CD14-positive monocyte (primary cell): ENCODE measurements around the gene SPAG8. TPM values are rescaled to one million over a fixed set of nuclear protein-coding genes. Genes with fewer than 3 reads are reported as not detected.
A peak's percentile ranks its signal among the peaks of the same experiment; 100 is the strongest.

Experiments
- DNase-seq, 3 donors: peaks; one replicate each; pipeline ENCODE4 v3.0.0-alpha.2; 2011 to 2022
- H2AFZ ChIP-seq: 2 replicates; pipeline ENCODE4 v1.6.0; 2012; ENCODE audit warnings: mild to moderate bottlenecking, low read depth, low read length, inconsistent platforms; ENCODE audit not compliant: insufficient read depth, poor library complexity, severe bottlenecking
- H3K27ac ChIP-seq, 2 donors: 1 replicate in 1 of 2; 2 replicates in 1 of 2; pipeline ENCODE4 v1.5.1; 2012 to 2013; ENCODE audit warnings: low read length in 2 of 2, control low read depth in 1 of 2, inconsistent platforms in 1 of 2, low read depth in 1 of 2, mild to moderate bottlenecking in 1 of 2
- H3K27me3 ChIP-seq, 2 donors: one replicate each; pipeline versions ENCODE4 v1.6.0 to v1.6.1; 2011 to 2013; ENCODE audit warnings: low read length in 2 of 2; ENCODE audit not compliant: control insufficient read depth in 2 of 2, insufficient read depth in 2 of 2
- H3K36me3 ChIP-seq, 2 donors: replicated peaks in 1 of 2; 1 replicate in 1 of 2; 2 replicates in 1 of 2; pipeline versions ENCODE4 v1.5.1 to v1.6.1; 2012 to 2013; ENCODE audit warnings: low read length in 2 of 2, control low read depth in 1 of 2, inconsistent platforms in 1 of 2, mild to moderate bottlenecking in 1 of 2; ENCODE audit not compliant: insufficient read depth in 2 of 2, control insufficient read depth in 1 of 2
- H3K4me1 ChIP-seq, 2 donors: 1 replicate in 1 of 2; 2 replicates in 1 of 2; pipeline versions ENCODE4 v1.5.1 to v1.6.1; 2012 to 2013; ENCODE audit warnings: low read length in 2 of 2, control low read depth in 1 of 2, inconsistent platforms in 1 of 2, mild to moderate bottlenecking in 1 of 2, moderate library complexity in 1 of 2; ENCODE audit not compliant: insufficient read depth in 2 of 2, control insufficient read depth in 1 of 2
- H3K4me2 ChIP-seq: replicated peaks from 2 replicates; pipeline ENCODE3; 2012; ENCODE audit warnings: low read length, moderate library complexity, mild to moderate bottlenecking; ENCODE audit not compliant: poor library complexity, severe bottlenecking; ENCODE audit errors: extremely low read depth
- H3K4me3 ChIP-seq, 3 experiments: fragments of 200-600 bp in 1 of 3; sonication (generic) in 1 of 3; replicated peaks in 1 of 3; 1 replicate in 2 of 3; 2 replicates in 1 of 3; pipeline ENCODE4 v1.5.1; 2011 to 2013; ENCODE audit warnings: low read length in 3 of 3, mild to moderate bottlenecking in 3 of 3, control low read depth in 2 of 3, low read depth in 2 of 3, inconsistent platforms in 1 of 3, moderate library complexity in 1 of 3
- H3K79me2 ChIP-seq: 2 replicates; pipeline ENCODE4 v1.6.0; 2012; ENCODE audit warnings: mild to moderate bottlenecking, control low read depth, inconsistent platforms, low read length, moderate library complexity; ENCODE audit not compliant: insufficient read depth
- H3K9ac ChIP-seq: 2 replicates; pipeline ENCODE4 v1.6.0; 2017; ENCODE audit warnings: low read length, mild to moderate bottlenecking; ENCODE audit not compliant: insufficient read depth, poor library complexity, severe bottlenecking
- H3K9me3 ChIP-seq, 2 donors: replicated peaks in 1 of 2; 1 replicate in 1 of 2; 2 replicates in 1 of 2; pipeline versions ENCODE4 v1.5.1 to v1.6.1; 2012 to 2013; ENCODE audit warnings: low read length in 2 of 2, control low read depth in 1 of 2; ENCODE audit not compliant: control insufficient read depth in 1 of 2, insufficient read depth in 1 of 2
- H4K20me1 ChIP-seq: 2 replicates; pipeline ENCODE4 v1.6.0; 2012; ENCODE audit warnings: mild to moderate bottlenecking, low read length, control low read depth, moderate library complexity; ENCODE audit not compliant: insufficient read depth
- H3K27ac Mint-ChIP-seq, 7 donors: one replicate each; pipeline ENCODE4 v1.8.0; 2020; ENCODE audit warnings: mild to moderate bottlenecking in 7 of 7, mixed read lengths in 7 of 7, moderate library complexity in 6 of 7, inconsistent platforms in 2 of 7
- H3K27me3 Mint-ChIP-seq, 3 donors: one replicate each; pipeline ENCODE4 v1.8.0; 2021 to 2022; ENCODE audit warnings: low read depth in 3 of 3, mild to moderate bottlenecking in 3 of 3, mixed read lengths in 3 of 3, moderate library complexity in 3 of 3, inconsistent platforms in 1 of 3
- H3K36me3 Mint-ChIP-seq, 2 donors: one replicate each; pipeline ENCODE4 v1.8.0; 2020; ENCODE audit warnings: mixed read lengths in 2 of 2, inconsistent platforms in 1 of 2, mild to moderate bottlenecking in 1 of 2
- H3K4me1 Mint-ChIP-seq: one replicate; pipeline ENCODE4 v1.8.0; 2020; ENCODE audit warnings: mild to moderate bottlenecking, mixed read lengths
- H3K4me3 Mint-ChIP-seq, 2 donors: one replicate each; pipeline ENCODE4 v1.8.0; 2020; ENCODE audit warnings: mild to moderate bottlenecking in 2 of 2, mixed read lengths in 2 of 2, moderate library complexity in 1 of 2
- H3K9me3 Mint-ChIP-seq, 7 donors: one replicate each; pipeline ENCODE4 v1.8.0; 2020 to 2022; ENCODE audit warnings: mixed read lengths in 7 of 7, mild to moderate bottlenecking in 6 of 7, moderate library complexity in 6 of 7, inconsistent platforms in 2 of 7
- WGBS: methylation state at CpG from one replicate; pipeline ENCODE4 v1.1.5; 2013; ENCODE audit warnings: missing lambda C conversion rate; ENCODE audit not compliant: insufficient coverage; 5-methylcytosine and 5-hydroxymethylcytosine counted together
- intact Hi-C, 2 donors: fragments of 100-400 bp; cut with micrococcal nuclease; formaldehyde crosslinking; loops; one replicate each; pipeline versions ENCODE4 v1.15.0 to v1.15.1; 2023
- polyA plus RNA-seq, 3 donors: library from polyadenylated mRNA; depleted of rRNA in 1 of 3; unstranded in 2 of 3; stranded (reverse) in 1 of 3; fragments of 300-500 nt in 2 of 3; fragments of >200 nt in 1 of 3; fragmentation: Illumina TruSeq in 2 of 3; gene quantifications; 1 replicate in 2 of 3; 2 replicates in 1 of 3; pipeline ENCODE4 v1.2.3, GENCODE V29; 2012 to 2021
- TF ChIP-seq, protein P1 (sequence below): fragments of 200-600 bp; IDR thresholded peaks from one replicate; pipeline ENCODE4 v1.8.0; 2022; ENCODE audit warnings: antibody characterized with exemption, mild to moderate bottlenecking

Gene SPAG8
- polyA plus RNA-seq, 3 donors: 0.52 to 2.9 (median 0.68) TPM

DNA sequence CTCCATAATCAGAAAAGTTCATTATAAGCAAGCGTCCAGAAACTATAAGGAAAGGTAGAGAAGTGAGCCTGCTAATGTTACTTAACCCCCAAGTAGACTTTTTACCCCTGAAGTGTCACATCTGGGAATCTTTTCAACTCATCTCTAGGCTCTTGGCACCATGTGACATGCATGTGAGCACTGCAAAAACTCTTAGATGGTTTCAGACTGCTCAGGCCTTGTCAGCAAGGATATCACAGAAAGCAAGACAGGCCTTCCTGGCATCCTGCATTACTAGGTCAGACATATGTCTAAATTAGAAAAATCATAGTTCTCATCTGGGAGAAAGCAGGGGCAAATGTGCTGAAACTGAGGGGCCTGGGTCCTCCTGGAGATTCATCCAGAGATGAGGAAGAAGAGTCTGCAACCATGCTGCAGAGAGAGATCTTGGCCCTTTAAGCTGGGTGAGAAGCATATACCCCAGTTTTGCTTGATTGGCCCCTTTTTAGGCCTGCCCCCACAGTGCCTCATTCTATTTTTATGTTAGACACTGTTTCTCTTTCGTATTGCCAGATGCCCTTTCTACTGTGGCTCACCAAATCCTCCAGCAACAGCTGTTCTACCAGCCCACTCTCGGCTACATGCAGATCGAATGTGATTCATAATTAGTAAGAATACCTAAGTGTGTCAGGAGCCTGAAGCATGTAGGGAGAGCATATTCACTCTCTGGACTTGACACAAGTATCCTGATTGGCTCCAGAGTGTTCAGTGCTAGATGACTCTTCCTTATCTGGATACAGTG, 35.9 kb upstream of the SPAG8 start:
- Mint-ChIP-seq H3K4me3 (peak overlapping the region in 1 of 2 donors; percentile 78), H3K4me1 (peaks cover 49% of the 10 kb centered on the region), H3K9me3 (no peaks in the 10 kb centered on the region), H3K36me3 (peaks cover 29 to 32% of the 10 kb centered on the region in 2 donors), H3K27me3 (peaks cover 28 to 50% (median 49%) of the 10 kb centered on the region in 3 donors), H3K27ac (no peak overlapping the region)
- Histone ChIP-seq H3K4me1 (peaks cover 42 to 45% of the 10 kb centered on the region in 2 donors), H3K9ac (no peak overlapping the region), H3K4me3 (no peak overlapping the region), H3K4me2 (no peak overlapping the region), H3K79me2 (no peaks in the 10 kb centered on the region), H4K20me1 (no peaks in the 10 kb centered on the region), H3K27ac (no peak overlapping the region), H3K36me3 (peaks cover 0 to 2% of the 10 kb centered on the region in 2 donors), H3K27me3 (peaks cover 12 to 46% of the 10 kb centered on the region in 2 donors), H3K9me3 (no peaks in the 10 kb centered on the region), H2AFZ (no peak overlapping the region)
- TF ChIP-seq, protein P1, sequence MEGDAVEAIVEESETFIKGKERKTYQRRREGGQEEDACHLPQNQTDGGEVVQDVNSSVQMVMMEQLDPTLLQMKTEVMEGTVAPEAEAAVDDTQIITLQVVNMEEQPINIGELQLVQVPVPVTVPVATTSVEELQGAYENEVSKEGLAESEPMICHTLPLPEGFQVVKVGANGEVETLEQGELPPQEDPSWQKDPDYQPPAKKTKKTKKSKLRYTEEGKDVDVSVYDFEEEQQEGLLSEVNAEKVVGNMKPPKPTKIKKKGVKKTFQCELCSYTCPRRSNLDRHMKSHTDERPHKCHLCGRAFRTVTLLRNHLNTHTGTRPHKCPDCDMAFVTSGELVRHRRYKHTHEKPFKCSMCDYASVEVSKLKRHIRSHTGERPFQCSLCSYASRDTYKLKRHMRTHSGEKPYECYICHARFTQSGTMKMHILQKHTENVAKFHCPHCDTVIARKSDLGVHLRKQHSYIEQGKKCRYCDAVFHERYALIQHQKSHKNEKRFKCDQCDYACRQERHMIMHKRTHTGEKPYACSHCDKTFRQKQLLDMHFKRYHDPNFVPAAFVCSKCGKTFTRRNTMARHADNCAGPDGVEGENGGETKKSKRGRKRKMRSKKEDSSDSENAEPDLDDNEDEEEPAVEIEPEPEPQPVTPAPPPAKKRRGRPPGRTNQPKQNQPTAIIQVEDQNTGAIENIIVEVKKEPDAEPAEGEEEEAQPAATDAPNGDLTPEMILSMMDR: no peak
- DNase-seq: no peak
- no CpG with 5 or more reads among the region's 4 CpGs for WGBS
- intact Hi-C loops: no loop called here

DNA sequence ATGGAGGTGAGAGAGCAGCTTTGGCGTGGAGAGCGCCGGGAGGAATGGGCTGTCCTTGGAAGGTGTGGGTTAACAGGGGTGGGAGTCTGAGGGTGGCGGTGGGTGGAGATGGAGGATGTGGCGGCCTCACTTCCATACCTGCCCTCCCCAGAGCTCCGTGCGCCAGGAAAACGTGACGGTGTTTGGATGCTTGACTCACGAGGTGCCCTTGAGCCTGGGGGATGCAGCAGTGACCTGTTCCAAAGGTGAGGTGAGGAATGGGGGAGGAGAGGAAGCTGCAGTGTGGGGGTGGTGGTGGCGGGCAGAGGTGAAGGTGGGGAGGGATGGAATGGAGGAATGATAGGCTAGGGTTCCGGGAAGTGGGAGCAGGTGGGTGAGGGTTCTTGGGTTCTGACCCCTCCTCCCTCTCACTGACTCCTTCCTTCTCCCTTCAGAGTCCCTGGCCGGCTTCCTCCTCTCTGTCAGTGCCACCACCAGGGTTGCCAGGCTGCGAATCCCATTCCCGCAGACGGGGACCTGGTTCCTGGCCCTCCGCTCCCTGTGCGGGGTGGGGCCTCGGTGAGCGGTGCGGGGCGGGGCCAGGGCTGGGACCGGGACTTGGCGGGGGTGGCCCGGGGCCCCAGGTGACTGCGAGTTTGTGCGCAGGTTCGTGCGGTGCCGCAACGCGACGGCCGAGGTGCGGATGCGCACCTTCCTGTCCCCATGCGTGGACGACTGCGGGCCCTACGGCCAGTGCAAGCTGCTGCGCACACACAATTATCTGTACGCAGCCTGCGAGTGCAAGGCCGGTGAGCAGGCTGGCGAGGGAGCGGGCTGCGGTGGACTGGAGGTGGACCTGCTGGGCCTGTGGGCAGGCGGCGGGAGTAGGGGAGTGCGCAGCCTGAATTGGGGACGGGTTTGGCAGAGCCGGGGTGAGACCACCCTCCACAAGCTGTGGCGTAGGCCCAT, 34.0 kb upstream of the SPAG8 start:
- DNase-seq: peak in 1 of 3 donors; percentile 29
- intact Hi-C loops: loop anchor here in 1 of 2 donors (2.0 kb wide), 1 partner anchor 17 kb away; the partner anchor contains the start of genes FAM221B and TMEM8B
- H3K27ac Mint-ChIP-seq: peak overlapping the region; percentile 90 to 100 (median 98)
- Histone ChIP-seq H3K79me2 (no peaks in the 10 kb centered on the region), H3K4me1 (peaks cover 61 to 64% of the 10 kb centered on the region in 2 donors), H4K20me1 (no peaks in the 10 kb centered on the region), H3K4me3 (peak overlapping the region in 1 of 3 experiments; percentile 40), H3K36me3 (peaks cover 0 to 2% of the 10 kb centered on the region in 2 donors), H3K9me3 (no peaks in the 10 kb centered on the region), H3K4me2 (peak overlapping the region; percentile 65), H3K27me3 (peaks cover 9 to 27% of the 10 kb centered on the region in 2 donors), H3K9ac (peak overlapping the region; percentile 9), H2AFZ (peak overlapping the region; percentile 45), H3K27ac (peak overlapping the region; percentile 24 to 31)
- peaks cover 19 to 41% (median 32%) of the 10 kb centered on the region in 3 donors for H3K27me3 Mint-ChIP-seq
- peaks cover 0 to 2% (median 0%) of the 10 kb centered on the region in 7 donors for H3K9me3 Mint-ChIP-seq
- H3K36me3 Mint-ChIP-seq: peaks cover 36 to 40% of the 10 kb centered on the region in 2 donors
- H3K4me3 Mint-ChIP-seq: peak overlapping the region; percentile 48 to 72
- peaks cover 66% of the 10 kb centered on the region for H3K4me1 Mint-ChIP-seq
- TF ChIP-seq, protein P1: no peak
- 59% methylated on average over 39 of the region's 53 CpGs for WGBS
